ENCODE measurements around the gene ZBTB22.

The ZBTB22 gene

GRCh38 chr6:33316603-33317418 lies 733 bp downstream of the ZBTB22 start:
- peak overlapping the region; percentile 36; the same call in 1 of the 2 replicates for H3K4me3 ChIP-seq (ENCODE audit: low read length)
- no peak for TF ChIP-seq ZNF274 (IDR thresholded peaks at IDR 0.05; ENCODE audit: low read depth, low read length)

GRCh38 chr6:33315793-33316602 lies 1.5 kb downstream of the ZBTB22 start:
- no peak overlapping the region for H3K4me3 ChIP-seq (ENCODE audit: low read length)
- no peak for TF ChIP-seq ZNF274 (IDR thresholded peaks at IDR 0.05; ENCODE audit: low read depth, low read length)

- H3K4me3 ChIP-seq (ENCODE audit: low read length): peak overlapping the region; percentile 84; the same call in 1 of the 2 replicates
- no peak for TF ChIP-seq ZNF274 (IDR thresholded peaks at IDR 0.05; ENCODE audit: low read depth, low read length)
These were observed 2.4 kb downstream of the ZBTB22 start for GRCh38 chr6:33314943-33315792.

- peak overlapping the region; percentile 84 for H3K4me3 ChIP-seq (ENCODE audit: low read length)
- TF ChIP-seq ZNF274 (IDR thresholded peaks at IDR 0.05; ENCODE audit: low read depth, low read length): no peak
These were observed 3.0 kb downstream of the ZBTB22 start for GRCh38 chr6:33314515-33314942.

- peak within 1 kb of the TSS; percentile 84 for H3K4me3 ChIP-seq (ENCODE audit: low read length)
- TF ChIP-seq ZNF274 (IDR thresholded peaks at IDR 0.05; ENCODE audit: low read depth, low read length): no peak
These were observed 3.6 kb downstream of the ZBTB22 start, which contains the start of gene TAPBP for GRCh38 chr6:33313709-33314514. TAPBP (minus strand) TSS chr6:33314078; CDS start chr6:33314041, 37 bp downstream.

- TF ChIP-seq ZNF274 (IDR thresholded peaks at IDR 0.05; ENCODE audit: low read depth, low read length): no peak
- H3K4me3 ChIP-seq (ENCODE audit: low read length): peak overlapping the region; percentile 84
These were observed 4.3 kb downstream of the ZBTB22 start for GRCh38 chr6:33313105-33313708.

GRCh38 chr6:33312361-33313104 lies 5.0 kb downstream of the ZBTB22 start:
- peak overlapping the region; percentile 84 for H3K4me3 ChIP-seq (ENCODE audit: low read length)
- TF ChIP-seq ZNF274 (IDR thresholded peaks at IDR 0.05; ENCODE audit: low read depth, low read length): no peak

GRCh38 chr6:33306356-33306755 lies 11.2 kb downstream of the ZBTB22 start:
- TF ChIP-seq ZNF274 (IDR thresholded peaks at IDR 0.05; ENCODE audit: low read depth, low read length): no peak
- H3K4me3 ChIP-seq (ENCODE audit: low read length): no peak overlapping the region

GRCh38 chr6:33305052-33305451 lies 12.5 kb downstream of the ZBTB22 start:
- no peak overlapping the region for H3K4me3 ChIP-seq (ENCODE audit: low read length)
- no peak for TF ChIP-seq ZNF274 (IDR thresholded peaks at IDR 0.05; ENCODE audit: low read depth, low read length)

GRCh38 chr6:33304216-33304615 lies 13.3 kb downstream of the ZBTB22 start:
- H3K4me3 ChIP-seq (ENCODE audit: low read length): no peak overlapping the region
- no peak for TF ChIP-seq ZNF274 (IDR thresholded peaks at IDR 0.05; ENCODE audit: low read depth, low read length)

GRCh38 chr6:33301877-33302276 lies 15.7 kb downstream of the ZBTB22 start:
- H3K4me3 ChIP-seq (ENCODE audit: low read length): no peak overlapping the region
- no peak for TF ChIP-seq ZNF274 (IDR thresholded peaks at IDR 0.05; ENCODE audit: low read depth, low read length)
